OCI-M2 (cell line): Measurements from ENCODE around the gene AHRR.
"Not testable (repeated sequence)": the region's sequence is repeated elsewhere in the genome, so short reads cannot be mapped to it uniquely, and the experiment has no call there.

Experiments
- DNase-seq: peaks from one replicate; lab custom pipeline; 2025; ENCODE audit not compliant: unreplicated experiment; lab: John Stamatoyannopoulos, UW

Gene AHRR

DNA sequence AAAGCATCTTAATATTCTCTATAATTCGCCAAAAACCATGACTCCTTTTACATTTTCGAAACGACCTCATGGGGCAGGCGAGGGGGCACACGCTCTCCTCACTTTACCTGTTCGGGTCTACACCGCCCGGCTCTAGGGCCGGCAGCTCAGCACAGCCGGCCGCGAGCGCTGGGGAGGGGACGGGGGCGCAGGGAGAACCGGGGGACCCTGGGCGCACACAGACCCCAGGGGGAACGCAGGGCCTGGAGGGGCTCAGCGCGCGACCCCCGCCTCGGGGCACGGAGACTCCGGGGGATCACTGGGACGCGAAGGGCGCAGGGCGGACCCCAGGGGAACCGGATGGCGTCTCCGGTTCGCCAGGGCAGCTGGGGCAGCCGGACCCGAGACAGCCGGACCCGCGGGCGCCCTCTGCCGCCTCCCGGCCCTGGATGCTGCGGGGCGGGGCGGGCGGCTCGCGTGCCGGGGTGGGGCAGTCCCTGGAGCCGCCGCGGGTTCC lies at the start of gene AHRR:
TSS of gene AHRR (plus strand) at position 485 of the 496 bp plus-strand sequence. CDS start 22,189 bp downstream, outside the sequence.
- no peak for DNase-seq

DNA sequence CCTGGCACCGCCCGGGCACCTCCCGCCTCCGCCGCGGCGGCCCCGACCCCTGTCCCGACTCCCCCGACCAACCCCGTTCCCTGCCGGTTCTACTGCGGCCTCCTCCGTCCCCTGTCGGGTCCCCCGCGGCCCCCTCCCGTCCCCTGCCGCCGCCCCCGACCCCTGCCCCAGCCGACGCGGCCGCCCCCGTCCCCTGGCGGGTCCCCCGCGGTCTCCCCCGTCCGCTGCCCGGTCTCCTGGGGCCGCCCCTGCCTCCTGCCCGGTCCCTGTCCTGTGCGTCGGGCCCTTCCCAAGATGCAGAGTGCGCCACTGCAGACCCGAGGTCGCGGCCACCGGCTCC lies 49.7 kb upstream of the AHRR start:
- not testable (repeated sequence) for DNase-seq

DNA sequence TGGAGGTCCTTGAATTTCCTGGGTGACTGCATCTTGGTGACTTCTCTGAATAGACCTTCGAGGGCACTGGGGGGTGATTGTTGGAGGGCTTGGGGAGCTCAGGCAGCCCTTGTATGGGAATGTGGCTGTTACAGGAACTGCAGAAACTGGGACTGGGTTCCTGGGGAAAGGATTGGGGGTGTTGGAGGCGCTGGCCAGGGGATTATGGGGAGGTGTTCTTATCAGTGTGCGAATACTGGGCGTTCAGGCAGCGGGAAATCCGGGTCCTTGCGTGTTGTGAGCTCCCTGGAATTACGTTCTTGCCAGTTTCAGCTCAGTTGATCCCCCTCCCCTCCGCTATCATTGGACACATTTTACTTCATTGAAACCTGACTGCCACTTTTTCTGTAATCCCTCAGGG lies 48.4 kb upstream of the AHRR start:
- DNase-seq, result not testable (repeated sequence)

DNA sequence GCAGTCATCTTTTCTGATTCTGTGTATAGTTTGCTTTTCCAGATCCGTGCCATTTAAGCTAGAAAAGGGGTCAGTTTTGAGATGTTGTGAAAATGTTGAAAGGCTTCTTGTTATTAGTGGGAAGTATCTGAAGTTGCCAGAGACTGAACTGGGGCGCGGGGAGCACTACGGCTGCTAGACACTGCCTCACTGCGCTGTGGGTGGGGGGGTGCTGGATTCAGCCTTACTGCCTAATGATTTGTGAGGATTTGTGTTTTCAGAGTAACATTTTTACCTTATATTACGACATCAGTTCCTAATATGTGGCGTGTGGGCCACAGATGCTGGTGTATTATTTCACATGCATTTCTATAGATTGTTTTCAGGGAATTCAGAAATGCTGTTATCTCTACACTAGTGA lies 48.0 kb upstream of the AHRR start:
- not testable (repeated sequence) for DNase-seq

DNA sequence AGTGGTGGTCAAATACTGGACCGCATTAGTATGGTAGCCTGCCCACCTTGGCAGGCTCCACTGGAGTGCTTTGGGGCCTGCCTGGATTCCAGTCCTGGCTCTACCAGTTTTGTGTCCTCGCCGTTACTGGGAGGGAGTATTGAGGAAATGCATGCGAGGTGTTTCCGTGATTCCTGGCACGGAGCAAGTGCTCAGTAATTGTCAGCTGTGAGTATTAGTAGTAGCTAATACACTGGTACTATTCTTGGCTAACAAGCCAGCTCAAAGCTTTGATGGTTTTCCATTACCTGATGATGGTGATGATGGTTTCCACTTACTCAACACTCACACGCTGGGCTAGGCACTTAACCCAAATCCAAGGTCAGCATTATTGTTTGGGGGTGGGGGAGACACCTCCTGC lies 47.2 kb upstream of the AHRR start:
- not testable (repeated sequence) for DNase-seq

DNA sequence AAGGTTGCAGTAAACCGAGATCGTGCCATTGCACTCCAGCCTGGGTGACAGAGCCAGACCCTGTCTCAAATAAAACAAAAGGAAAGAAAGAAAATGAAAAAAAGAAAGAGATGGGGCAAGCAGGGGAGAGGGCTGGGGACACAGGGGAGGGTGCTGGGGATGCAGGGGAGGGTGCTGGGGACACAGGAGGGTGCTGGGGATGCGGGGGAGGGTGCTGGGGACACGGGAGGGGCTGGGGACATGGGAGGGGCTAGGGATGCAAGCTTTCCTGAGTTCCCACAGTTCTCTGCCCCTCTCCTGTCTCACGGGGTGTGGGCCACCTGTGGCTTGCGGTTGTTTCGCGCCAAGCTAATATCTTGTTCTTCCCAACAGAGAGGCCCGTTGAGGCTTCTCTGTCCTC lies 42.9 kb upstream of the AHRR start:
- DNase-seq, result no peak

DNA sequence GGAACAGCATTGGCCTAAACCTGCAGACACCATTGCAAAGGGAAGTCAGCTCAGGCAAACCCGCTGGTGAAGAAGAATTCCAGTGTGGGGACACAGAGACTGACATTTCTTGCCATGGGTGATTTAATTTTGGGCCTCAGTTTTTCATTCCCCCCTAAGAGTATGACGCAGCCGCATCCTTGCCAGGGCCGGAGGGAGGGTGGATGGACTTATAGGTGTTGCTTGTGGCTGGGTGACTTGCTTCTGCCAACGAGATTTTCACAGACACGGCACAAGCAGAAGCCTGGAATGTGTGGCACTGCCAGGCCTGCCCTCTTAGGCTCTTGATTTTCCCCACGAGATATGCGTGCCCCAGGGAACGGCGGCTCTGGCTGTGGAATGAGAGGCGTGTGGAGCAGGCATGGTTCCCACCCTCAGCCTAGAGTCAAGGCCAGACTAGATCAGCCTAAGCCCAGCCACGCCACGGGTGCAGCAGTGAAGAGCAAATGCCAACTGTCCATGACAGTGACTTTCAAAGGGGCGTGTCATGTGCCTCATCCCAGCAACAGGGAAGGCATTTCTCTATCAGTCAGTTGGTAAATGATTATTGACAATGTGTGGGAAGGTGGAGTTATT lies 42.4 kb upstream of the AHRR start:
- DNase-seq, result not testable (repeated sequence)

DNA sequence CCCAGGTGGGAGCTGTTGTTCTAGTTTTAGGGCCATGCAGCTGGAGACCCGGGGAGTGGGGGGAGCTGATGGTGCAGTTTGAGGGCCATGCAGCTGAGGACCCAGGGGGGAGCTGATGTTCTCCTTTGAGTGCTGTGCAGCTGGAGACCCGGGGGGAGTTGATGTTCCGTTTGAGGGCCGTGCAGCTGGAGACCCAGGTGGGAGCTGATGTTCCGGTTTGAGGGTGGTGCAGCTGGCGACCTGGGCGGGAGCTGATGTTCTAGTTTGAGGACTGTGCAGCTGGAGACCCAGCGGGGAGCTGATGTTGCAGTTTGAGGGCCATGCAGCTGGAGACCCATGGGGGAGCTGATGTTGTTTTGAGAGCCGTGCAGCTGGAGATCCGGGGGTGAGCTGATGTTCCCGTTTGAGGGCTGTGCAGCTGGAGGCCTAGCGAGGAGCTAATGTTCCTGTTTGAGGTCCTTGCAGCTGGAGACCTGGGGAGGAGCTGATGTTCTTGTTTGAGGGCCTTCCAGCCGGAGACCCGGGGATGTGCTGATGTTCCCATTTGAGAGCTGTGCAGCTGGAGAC lies 35.4 kb upstream of the AHRR start:
- DNase-seq, result no peak

DNA sequence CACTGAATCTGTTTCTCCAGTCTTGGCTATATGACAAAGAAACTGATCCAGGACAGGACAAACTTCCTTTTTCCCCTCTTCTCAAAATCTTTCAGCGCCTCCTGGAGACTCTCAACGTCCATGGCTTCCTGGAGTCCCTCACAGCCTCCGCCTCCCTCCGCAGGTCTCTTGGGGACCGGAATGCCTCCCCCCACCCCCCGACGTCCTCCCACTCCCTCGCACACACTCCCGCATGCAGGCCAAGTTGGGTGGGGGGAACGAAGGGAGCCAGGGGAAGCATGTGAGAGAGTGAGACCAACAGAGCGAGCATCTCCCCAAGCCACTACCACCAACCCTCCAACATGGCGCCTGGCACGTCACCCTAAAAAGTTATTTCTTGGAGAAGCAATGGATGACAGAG lies 31.3 kb upstream of the AHRR start:
- not testable (repeated sequence) for DNase-seq

DNA sequence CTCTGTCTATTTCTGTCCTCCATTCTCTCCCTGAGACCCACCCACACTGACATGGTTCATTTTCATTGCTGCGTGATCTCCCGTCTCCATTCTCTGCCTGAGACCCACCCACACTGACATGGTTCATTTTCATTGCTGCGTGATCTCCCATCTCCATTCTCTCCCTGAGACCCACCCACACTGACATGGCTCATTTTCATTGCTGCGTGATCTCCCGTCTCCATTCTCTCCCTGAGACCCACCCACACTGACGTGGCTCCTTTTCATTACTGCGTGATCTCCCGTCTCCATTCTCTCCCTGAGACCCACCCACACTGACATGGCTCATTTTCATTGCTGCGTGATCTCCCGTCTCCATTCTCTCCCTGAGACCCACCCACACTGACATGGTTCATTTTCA lies 30.2 kb upstream of the AHRR start:
- DNase-seq, result not testable (repeated sequence)

DNA sequence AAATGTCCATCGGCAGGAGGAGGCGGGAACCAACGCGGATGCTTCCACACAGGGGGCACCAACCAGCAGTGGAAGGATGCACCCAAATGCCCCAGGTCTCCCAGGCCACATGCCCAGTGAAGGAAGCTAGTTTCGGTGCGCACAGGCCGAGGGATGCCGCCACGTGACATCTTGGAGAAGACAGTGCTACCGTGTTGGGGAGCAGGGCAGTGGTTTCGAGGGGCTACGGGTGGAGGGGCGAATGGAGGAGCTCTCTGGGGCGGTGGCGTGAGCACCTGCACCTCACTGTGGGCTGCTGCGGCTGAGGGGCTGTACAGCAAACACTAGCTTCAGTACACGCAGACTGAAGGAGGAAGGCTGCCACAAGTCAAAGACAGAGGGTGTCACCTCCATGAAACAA lies 26.7 kb upstream of the AHRR start:
- DNase-seq, result not testable (repeated sequence)

DNA sequence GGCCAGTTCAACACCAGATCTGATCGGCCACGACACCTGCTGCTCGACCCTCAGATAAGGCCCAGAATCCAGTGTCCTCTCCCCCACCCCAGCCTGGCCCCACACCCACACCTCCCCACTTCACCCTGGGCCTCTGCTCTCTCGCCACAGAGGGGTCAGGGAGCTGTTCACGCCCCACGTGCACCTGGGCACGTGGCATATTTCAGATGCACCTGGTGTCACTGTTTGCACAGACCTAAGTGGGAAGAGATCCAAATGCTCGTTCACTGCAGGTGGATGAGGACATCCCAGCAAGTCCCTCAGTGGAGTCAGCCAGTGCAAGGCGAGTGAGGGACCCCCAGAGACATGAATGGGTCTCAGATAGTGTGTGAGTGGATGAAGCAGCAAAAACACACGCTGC lies 25.3 kb upstream of the AHRR start:
- not testable (repeated sequence) for DNase-seq

DNA sequence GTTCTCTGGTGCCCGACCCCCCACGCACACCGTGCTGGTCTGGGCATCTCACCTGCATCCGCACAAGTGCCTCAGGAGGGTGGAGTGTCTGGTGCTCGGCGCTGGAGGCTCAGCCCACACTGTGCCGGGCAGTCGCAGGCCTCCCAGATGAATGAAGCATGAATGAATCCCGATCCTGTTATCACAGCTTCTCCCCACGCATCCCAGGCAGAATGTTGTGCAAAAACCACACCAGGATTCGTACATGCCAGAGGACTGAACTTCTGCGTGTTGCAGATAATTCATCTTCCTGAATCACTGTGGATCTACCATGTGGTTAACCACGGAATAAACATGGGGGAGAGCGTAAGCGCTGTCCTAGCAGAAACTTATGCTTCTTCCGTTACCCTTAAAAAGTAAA lies 24.6 kb upstream of the AHRR start:
- DNase-seq, result not testable (repeated sequence)

DNA sequence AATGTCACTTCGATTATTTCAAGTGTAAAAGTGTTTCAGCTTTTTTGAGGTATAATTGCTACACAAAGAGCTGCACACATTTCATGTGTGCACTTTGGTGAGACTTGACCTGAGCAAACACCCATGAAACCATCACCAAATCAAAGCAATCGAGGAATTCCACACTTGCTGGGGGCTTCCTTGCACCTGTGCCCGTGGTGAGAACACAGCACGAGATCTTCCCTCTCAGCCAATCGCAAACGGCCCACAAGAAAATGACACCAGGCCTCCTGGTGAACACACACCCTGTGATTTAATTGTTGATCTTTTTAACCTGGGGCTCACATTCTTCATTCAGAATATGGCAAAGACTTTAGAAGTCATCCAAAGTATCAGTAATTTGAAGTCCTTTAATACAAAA lies 24.1 kb upstream of the AHRR start:
- DNase-seq, result not testable (repeated sequence)

DNA sequence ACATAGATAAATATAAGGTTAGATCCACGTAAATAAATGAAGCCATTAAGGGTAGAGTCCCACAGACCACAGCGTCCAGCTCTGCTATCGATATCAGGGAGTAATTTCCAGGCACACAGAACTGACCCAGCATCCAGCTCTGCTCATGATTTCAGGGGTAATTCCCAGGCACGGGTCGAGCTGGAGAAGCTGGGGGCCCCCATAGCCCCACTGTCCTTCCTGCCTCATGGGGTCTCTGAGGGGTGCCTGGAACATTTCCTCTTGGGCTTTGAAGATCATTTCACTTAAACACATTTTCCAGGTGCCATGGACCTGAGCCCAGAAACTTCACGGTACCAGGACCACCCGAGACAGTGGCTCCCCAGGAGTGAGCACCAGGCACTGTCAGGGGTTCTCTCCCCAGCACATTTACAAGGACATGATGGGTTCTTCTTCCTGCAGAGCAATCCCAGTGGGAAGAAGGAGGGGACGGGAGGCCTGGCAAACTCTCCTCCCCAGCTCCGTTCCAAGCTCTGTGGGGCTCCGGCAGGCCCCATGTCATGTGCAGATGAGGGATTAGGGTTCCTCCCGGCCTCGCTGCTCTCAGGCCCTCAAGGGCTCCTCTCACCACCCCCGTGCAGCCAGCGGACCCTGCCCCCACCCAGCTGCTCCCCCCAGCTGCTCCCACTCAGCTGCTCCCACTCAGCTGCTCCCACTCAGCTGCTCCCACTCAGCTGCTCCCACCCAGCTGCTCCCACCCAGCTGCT lies 23.4 kb upstream of the AHRR start:
- not testable (repeated sequence) for DNase-seq

DNA sequence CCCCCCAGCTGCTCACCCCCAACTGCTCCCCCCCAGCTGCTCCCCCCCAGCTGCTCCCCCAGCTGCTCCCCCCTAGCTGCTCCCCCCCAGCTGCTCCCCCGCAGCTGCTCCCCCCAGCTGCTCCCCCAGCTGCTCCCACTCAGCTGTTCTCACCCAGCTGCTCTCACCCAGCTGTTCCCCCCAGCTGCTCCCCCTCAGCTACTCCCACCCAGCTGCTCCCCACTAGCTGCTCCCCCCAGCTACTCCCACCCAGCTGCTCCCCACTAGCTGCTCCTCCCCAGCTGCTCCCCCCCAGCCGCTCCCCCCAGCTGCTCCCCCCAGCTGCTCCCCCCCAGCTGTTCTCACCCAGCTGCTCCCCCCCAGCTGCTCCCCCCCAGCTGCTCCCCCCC lies 22.8 kb upstream of the AHRR start:
- no peak for DNase-seq

DNA sequence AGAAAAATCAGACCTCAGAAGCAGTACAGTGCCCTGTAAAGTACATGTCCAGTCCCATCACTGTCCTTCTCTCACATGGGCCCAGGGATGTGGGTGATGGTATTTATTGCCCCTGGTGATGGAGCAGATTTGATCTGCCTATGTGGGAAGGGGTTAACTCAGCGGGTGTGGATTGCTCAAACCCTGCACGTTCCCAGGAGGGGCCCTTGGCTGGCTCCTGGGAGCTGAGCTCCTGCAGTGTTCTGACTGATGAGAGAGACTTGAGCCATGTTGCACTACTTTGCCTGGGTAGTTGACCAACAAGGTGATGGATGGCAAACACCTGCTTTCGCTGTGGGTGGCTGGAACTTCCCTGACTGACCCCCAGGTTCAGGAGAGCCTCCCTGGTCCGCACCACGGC lies 21.6 kb upstream of the AHRR start:
- not testable (repeated sequence) for DNase-seq

DNA sequence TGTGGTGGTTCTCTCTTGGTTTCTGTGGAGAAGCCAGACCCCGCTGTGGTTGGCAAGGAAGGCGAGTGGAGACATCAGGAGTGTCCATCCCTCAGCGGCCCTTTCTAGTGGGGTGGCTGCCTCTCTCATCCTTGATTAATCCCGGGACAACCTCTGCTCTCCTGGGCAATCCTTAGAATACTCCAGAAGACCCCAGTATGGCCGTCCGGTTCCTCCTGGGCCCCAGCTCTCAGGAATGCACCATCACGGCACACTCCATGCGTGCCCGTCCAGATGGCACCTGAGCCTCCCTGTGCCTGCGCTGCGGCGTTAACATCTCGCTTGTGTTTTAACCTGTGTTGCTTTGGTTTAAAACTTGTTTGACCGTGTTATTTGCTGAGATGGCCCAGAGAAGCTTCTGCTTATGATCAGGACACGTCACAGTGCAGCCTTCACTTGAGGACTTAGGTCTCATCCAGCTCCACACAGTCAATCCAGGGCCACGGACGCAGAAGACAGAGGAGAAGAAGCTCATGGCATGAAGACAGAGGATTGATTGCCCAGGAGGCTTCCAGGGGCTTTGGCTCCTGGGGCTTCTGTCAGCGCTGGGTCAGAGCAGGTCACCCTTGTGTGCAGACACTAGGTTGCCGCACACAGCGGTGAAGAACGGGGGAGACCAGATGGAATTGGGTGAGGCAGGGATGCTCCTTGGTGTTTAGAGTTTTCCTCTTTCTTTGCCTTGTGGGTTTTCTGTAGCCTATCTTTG lies 20.7 kb upstream of the AHRR start:
- not testable (repeated sequence) for DNase-seq

DNA sequence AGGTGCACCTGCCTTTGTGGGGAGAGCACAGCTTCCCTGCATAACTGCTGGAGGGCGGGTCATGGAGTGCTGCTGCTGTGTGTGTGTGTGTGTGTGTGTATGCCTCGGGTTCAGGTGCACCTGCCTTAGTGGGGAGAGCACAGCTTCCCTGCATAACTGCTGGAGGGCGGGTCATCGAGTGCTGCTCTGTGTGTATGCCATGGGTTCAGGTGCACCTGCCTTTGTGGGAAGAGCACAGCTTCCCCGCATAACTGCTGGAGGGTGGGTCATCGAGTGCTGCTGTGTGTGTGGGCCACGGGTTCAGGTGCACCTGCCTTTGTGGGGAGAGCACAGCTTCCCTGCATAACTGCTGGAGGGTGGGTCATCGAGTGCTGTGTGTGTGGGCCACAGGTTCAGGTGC lies 19.1 kb upstream of the AHRR start:
- not testable (repeated sequence) for DNase-seq

DNA sequence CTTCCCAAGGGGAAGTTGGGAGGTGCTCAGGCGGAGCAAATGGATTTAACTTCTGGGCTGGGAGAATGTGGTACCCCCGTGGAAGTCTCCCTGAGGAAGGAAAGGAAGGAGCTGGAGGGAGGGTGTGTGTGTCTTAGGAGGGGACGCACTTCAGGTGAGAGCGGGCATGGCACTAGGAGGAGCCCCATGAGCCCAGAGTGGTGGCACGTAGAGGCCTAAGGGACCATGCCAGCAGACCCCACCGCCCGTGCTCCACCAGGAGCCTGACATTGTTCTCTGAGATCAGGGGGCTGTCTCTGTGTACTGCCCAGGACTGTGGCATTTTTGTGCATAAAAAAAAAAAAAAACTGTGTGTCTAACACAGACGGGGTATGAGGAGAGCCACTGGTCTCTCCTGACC lies 18.5 kb upstream of the AHRR start:
- no peak for DNase-seq

DNA sequence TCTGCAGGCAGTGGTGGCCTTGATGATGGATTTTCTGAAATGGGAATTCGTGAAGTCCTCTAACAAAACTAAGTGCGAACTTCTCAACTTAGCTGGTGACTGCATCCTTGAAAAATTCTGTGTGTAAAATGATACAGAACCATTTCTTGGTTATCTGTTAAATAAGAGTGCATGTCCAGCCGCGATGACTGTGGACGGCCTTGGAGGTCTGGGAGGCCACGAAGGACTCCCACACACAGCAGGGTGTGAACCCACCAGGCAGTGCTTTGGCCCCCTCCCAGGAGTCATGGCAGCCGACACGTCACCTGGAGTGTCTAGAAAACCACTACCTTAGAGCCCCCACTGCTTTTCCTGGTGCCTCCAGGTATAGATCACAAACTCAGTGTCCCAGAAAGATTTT lies 17.8 kb upstream of the AHRR start:
- not testable (repeated sequence) for DNase-seq

DNA sequence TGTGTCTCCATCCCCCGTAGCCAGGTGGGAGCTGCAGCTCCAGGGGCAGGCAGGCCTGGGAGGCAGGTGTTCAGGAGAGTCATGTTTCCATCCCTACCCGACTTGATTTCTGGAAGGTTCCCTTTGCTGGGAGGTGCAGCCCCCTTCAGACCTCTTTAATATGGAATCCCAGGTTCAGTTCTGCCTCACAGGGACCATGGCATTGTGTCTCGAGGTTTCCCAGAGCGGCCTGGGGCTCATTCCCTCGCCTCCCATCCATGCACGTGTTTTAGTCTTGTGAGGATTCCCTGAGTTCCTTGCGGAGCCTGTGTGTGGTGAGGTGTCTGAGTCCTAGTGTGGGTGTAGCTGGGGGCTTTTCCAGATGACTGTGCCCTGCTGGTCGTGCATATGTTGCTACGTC lies 16.5 kb upstream of the AHRR start:
- no peak for DNase-seq
